Mucosa of gallbladder (tissue), 1 donor: ENCODE results near the gene GAS1. TPM values are rescaled to one million over a fixed set of nuclear protein-coding genes. Genes with fewer than 3 reads are reported as not detected.

ENCODE experiments used
- DNase-seq: peaks from one replicate; pipeline ENCODE4 v3.0.0-alpha.2; 2020; ENCODE audit warnings: low spot score
- total RNA-seq: library from RNA; stranded (reverse); gene quantifications from one replicate; pipeline ENCODE4 v1.2.1, GENCODE V29; 2021
- donor health status: DM: no; HTN: no; CAD: no.

The GAS1 gene
- total RNA-seq, 1 donor from 2014 or later: 11.5 TPM

DNA sequence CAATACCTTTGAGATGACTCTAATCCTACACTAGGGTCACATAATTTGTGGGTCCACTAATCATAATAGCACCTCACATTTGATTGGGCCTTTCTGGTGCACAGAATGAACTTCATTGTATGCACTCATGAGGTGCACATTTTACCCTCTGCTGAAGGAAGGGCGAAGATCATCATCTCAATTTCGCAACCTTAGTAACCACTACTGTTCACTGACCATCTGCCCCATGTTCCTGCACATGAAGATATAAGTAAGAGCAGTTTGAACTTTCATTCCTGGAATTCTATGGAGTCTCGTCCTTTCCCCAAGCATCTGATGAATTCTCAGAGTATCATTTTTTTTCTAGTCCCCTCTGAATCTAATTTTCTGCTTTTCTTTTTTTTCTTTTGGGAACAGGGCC is 21.2 kb downstream of the GAS1 start:
- DNase-seq: no peak

DNA sequence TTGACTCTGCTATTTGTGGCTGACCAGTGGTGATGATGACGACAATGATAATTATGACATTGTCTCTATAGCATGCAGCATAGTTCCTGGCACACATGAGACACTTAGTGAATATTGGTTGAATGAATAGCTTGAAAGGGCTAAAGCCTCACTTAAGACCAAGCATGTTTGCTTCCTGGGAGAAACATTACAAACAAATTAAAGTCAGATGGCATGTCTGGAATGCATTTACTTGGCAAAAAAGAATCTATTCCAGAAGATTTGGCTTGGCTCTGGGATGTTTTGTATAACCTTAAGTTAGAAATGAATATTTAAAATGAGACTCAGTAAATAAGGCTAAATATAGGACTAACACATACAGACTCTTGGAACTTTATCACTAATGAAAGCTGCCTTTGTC is 21.6 kb downstream of the GAS1 start:
- no peak for DNase-seq

- DNase-seq: no peak
These were observed 23.1 kb downstream of the GAS1 start for GRCh38 chr9:86924206-86924605.

DNA sequence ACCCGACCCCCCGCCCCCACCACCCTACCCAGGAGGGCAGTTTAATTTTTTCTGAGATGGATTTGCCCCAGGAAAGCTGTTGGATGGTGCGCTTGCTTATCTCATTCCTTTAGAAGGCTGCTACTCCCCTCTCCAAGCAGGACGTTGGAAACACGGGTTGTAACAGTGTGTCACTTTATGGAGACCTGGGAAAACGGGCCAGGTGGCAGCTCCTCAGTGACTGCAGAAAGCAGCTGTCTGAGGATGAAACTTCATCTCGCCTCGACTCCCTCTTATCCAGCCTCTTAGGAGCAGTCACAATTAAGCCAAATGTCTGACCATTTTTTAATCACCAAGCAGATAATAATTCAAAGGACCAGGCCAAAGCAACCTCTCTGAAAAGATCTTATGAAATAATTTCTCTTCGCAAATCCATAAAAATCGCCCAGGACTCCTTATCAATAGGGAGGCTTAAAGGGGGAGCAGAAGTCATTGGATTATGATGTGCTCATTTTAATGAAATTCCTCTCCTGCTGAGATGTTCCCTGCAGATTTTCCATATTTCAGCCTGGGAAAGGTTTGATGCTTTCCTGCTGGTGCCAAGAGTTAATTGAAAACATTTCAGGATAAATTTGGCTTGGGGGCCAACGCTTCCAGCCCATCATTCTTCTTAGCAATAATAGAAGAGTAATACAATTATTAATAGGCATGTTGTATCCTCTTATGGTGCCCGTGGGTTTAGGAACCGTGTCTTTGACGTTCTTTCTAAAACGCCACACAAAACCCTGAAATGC is 26.0 kb downstream of the GAS1 start:
- DNase-seq: no peak

DNA sequence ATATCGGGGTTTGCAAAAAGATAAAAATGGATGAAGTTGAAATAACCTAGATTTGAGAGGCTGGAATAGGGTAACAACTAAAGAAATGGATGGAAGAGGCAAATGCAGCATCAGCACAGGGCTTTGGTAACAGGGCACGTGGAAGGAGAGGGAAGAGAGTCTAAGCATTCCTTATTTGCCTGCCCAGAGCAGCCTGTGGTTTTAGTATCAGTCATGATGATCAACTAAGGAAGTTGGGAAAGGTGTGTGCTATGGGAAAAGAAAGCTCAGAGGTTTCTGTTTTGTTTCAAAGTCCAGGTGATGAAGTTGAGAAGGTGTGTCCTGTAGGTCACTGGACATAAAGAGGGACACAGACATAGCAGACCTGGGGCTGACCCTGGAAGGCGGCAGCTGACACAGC is 28.8 kb downstream of the GAS1 start:
- DNase-seq: no peak

- no peak for DNase-seq
These were observed 35.1 kb downstream of the GAS1 start for GRCh38 chr9:86912210-86912609.

DNA sequence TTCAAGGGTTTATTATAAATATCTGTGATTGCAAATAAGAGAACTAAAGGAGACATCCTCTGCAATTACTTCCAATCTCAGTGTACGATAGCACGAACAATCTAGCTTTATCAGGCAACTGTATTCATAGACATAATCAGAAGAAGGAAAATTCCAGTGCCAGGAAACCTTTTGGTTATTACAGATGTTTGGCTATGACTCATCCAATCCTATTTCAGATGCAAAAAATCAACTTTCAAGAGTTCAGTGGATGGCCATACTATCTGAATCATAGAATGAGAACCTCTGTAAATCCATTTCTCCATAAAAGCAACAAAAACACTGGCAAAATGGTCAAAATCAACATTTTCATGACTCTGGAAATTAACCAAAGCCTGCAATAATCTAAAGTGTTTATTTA is 37.9 kb downstream of the GAS1 start:
- DNase-seq: no peak

DNA sequence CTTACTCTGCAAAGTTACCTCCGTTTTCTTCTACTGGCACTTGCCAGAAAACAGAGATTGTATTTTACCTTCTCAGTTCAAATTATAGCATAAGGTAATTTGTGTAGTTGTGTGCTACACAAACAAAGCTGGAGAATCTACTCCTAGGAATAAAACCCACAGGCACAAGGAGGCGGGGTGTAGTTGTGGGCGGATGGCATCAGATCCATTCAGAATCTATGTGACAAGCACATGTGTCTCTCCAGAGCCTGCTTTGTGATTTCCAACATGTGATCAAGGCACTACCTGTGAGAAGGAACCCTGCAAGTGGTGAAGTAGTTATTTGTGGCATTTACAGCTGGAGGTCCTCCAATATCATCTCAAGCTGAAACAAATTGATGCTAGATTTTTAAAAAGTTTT is 39.0 kb downstream of the GAS1 start:
- no peak for DNase-seq

DNA sequence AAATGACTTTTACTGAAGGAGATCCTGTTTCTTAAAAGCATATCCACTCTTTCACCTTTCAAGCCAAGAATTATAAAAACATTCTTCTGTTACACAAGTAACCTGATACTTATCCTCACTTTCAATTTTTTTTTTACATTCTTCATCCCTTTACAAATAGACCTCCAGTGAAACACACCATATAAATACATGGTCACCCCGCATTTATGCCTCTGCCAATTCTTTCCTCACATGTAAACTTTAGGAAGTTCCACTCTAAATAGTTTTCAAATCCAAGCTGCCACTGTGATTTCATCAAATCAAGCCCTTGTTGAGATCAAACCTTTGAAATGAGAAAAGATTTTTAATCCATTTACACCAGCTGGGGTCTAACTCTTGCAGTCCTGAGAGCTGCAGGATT is 40.0 kb downstream of the GAS1 start:
- DNase-seq: no peak

GRCh38 chr9:86903734-86904085 is 43.6 kb downstream of the GAS1 start:
- DNase-seq: no peak

DNA sequence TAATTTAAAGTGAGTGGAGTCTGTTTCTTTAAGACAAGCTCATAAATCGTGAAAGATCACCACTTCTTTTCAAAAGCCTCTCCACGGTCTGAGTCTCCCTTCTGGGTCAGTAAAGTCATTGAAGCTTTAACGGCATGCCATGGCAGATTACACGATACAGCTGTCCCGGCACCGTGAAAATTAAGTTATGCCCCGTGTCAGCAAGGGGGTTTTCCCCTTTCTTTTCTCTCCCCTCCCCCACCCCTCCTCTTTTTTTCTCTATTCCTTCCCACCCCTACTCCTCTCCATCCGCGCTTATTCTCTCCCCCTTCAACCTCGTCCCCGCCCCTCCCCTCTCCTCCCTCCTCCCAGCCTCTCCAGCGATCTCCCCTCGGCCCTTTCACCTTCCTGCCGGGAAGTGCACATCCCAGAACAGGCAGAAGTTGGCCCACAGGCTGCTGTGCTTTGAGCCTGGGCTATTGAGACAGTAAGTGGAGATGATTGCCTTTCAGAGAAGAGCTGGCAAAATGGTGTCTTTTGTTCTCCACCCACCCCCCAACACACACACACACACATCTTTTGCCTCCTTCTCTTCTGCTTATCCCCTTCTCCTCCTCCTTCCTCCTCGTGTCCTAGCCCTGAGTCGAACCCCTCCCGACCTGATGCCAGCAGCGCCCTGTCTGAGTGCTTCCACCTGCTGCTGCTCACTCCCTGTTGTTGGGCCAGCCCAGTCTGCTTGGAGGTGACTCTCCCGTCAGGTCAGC is 44.1 kb downstream of the GAS1 start:
- no peak for DNase-seq

DNA sequence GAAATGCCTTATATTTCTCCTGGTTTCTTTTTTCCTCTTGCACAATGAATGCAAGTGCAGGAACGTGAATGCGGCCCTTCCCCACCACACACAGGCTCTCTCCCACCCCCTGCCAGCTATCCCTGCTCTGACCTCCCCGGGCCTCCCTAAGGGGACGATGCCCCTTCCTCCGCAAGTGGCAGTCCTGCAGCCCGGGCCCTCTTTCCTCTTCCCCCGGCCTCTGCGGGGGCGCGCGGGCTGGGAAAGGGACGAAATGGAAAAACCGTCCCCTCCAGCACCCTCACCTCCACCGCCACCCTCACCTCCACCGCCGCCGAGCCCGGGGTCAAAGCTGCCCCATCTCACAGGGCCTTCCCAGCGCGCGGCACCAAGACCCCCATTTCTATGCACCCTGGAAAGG is 44.7 kb downstream of the GAS1 start:
- DNase-seq: no peak

DNA sequence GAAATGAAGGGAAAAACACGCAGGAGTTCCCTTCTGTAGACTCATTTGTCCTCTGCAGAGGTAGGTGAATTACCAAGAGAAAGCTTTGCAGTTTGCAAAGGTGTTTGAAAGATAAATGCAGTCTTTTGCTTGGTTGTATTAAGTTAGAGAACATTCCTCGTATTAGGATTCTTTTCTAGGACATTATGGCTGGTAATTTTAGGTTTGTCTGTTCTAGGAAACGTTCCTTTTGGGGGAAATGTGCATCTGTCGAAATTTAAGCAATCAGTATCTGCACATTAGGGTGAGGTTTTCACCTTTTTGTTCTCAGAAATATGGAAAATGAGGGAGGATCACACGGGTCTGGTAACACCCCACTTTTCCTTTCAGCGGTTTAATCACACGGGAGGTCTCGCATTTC is 45.1 kb downstream of the GAS1 start:
- DNase-seq: no peak

GRCh38 chr9:86901511-86901910 is 45.8 kb downstream of the GAS1 start:
- no peak for DNase-seq
